C4-2B (cell line): ENCODE data around the gene BNC2.
"Not testable (repeated sequence)": the region's sequence is repeated elsewhere in the genome, so short reads cannot be mapped to it uniquely, and the experiment has no call there.

Experiments
- H3K27ac ChIP-seq: fragments of 450-650 bp; 2 replicates; pipeline ENCODE4 v1.5.1; 2017
- ZFX ChIP-seq: fragments of 450-650 bp; IDR thresholded peaks from 2 replicates; pipeline ENCODE4 v1.6.1; 2017
- TF ChIP-seq, protein P1 (sequence below): fragments of 450-650 bp; conservative IDR thresholded peaks from 2 replicates; pipeline ENCODE4 v1.5.1; 2017; ENCODE audit warnings: mild to moderate bottlenecking

Gene BNC2

DNA sequence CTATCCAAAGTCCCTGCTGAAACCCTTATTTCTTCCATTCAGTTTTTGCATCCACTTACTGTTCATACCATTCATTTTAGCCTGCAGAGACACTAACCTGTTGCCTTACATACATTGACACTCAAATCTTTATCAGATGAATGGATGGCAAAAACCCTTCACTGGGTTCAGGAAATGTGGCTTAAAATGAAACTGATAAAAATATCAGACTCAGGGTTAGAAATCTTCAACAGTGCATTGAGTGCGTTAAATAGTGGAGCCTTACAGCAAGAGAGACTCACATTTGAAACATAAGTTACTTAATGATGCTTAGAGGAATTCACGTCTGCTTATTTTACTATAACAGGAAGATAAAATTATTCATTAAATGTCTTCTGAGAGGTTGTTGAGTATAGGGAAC lies 28.0 kb upstream of the BNC2 start:
- H3K27ac ChIP-seq, result no peak overlapping the region
- TF ChIP-seq, protein P1, sequence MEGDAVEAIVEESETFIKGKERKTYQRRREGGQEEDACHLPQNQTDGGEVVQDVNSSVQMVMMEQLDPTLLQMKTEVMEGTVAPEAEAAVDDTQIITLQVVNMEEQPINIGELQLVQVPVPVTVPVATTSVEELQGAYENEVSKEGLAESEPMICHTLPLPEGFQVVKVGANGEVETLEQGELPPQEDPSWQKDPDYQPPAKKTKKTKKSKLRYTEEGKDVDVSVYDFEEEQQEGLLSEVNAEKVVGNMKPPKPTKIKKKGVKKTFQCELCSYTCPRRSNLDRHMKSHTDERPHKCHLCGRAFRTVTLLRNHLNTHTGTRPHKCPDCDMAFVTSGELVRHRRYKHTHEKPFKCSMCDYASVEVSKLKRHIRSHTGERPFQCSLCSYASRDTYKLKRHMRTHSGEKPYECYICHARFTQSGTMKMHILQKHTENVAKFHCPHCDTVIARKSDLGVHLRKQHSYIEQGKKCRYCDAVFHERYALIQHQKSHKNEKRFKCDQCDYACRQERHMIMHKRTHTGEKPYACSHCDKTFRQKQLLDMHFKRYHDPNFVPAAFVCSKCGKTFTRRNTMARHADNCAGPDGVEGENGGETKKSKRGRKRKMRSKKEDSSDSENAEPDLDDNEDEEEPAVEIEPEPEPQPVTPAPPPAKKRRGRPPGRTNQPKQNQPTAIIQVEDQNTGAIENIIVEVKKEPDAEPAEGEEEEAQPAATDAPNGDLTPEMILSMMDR, result no peak
- TF ChIP-seq ZFX, result no peak

DNA sequence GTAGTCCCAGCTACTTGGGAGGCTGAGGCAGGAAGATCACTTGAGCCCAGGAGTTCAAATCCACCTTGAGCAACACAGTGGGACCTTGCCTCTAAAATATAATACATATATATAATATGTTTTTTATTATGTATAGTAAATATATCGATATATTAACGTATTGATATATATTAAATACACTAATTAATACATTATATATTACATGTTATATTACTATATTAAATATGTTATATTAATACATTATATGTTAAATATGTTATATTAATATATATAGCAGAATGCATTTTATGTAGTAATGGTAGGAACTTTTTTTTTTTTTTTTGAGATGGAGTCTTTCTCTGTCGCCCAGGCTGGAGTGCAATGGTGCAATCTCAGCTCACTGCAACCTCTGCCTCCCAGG lies 18.1 kb upstream of the BNC2 start:
- TF ChIP-seq, protein P1, result no peak
- TF ChIP-seq ZFX, result no peak
- no peak overlapping the region for H3K27ac ChIP-seq

DNA sequence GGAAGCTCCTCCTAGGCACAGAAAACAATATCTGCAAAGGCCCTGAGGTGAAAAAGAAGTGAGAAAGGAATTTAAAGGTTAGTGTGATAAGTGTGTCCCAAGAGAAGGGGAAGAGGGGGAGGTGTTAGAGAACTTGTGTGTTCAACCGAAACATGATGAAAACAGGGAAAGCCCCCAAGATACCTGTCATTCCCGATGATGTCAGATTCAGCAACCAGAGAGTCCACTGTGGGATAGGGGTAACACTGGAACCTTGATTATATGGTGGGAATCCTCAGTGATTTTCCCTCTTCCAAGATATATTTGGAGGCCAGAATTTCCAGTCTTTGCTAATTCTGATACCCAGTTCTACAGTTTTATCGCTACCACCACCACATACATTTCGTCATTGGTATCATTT lies 15.5 kb upstream of the BNC2 start:
- TF ChIP-seq, protein P1, result no peak
- no peak for TF ChIP-seq ZFX
- no peak overlapping the region for H3K27ac ChIP-seq

DNA sequence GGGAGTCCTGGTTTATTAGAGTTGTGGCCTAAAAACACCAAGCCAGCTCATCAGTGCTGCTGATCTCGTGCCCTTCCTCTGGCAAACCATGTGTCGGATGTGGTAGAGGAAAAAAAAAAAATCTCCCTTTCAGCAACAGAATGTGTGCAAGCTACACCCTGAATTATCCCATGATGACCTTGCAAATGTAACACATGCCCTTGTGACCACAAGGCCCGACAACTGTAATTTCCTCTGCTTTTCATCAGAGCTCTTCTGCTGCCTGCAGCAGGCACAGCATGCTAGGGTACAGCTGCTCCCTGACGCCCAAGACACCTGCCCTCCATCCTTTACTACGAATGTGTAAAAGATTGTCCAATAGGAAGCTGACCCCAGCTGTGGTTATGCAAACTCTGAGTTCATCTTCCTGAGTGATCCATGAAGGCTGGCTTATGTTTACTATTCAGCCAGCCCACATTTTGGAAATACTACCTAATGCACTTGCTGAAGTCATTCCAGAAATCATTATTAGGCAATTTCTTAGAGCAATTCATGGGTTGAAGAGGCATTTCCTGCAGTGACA lies 14.6 kb upstream of the BNC2 start:
- H3K27ac ChIP-seq, result no peak overlapping the region
- TF ChIP-seq, protein P1, result no peak
- no peak for TF ChIP-seq ZFX

DNA sequence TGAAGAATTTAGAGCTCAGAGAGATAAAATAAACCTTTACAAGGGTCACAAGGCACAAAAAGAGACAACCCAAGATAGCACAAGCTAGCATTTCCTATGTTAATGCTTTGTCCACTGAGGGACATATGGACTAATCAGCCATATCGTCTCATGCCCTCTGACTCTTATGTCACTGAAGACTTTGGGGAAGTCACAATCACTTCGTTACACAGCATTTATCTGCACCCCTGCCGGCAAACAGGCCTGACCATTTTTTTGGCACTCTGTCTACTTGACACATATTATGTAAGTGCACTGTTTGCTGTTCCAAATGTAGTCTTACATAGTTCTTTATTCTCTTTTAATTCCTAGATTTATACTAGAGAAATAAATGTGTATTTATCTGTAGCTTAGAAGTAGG lies 13.9 kb upstream of the BNC2 start:
- TF ChIP-seq ZFX, result no peak
- TF ChIP-seq, protein P1, result no peak
- no peak overlapping the region for H3K27ac ChIP-seq

DNA sequence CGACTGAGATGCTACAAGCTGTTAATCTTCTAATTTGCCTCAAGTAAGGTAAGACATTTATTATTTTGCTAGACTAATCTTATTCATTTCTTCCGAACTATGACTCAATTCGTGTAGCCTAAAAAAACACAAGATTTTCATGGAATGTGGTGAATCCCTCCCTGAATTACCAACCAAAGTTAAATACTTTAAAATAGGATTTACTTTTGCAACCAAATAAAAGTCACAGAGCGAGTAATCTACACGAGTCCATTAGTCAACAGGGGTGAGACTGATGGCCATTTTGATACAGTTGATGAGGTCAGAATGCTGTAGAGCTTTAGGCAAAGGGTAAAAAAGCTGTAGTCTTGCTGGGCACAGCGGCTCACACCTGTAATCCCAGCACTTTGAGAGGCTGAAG lies 13.1 kb upstream of the BNC2 start:
- no peak for TF ChIP-seq ZFX
- TF ChIP-seq, protein P1, result no peak
- H3K27ac ChIP-seq, result no peak overlapping the region

DNA sequence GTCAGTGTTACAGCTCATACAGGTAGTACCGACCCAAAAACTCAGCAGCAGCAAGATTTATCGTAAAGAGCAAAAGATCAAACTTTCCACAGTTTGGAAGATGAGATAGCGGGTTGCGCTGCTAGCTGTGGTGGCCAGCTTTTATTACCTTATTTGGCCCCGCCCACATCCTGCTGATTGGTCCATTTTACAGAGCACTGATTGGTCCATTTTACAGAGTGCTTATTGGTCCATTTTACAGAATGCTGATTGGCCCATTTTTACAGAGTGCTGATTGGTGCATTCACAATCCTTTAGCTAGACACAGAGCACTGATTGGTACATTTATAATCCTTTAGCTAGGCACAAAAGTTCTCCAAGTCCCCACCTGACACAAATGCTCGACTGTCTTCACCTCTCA lies 12.0 kb upstream of the BNC2 start:
- not testable (repeated sequence) for H3K27ac ChIP-seq

DNA sequence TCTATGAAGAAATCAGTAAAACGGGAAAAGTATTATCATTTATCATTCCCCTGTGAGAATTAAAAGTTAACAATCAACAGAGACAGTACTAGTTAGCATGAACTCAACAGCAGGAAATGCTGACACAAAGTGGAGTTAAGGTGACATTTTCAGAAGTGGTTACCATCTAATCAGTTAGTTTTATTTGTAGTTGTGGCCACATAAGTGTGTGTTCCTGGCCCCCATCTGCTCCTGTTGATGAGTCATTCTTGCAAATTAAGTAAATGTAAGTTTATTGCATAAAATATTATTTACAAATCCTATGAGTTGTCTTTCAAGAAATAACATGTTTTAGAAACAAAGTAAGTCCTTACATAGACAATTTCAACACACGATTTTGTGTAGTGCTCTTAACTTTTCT lies 8.9 kb upstream of the BNC2 start:
- H3K27ac ChIP-seq, result no peak overlapping the region
- TF ChIP-seq, protein P1, result no peak
- TF ChIP-seq ZFX, result no peak
